DOHH2 (cell line): ENCODE measurements around the gene TEX264.
"Not testable (repeated sequence)": the region's sequence is repeated elsewhere in the genome, so short reads cannot be mapped to it uniquely, and the experiment has no call there.

ENCODE experiments used
- H3F3A ChIP-seq: fragments of 200-600 bp; sonication (generic), shearing (Covaris generic); 2 replicates; pipeline ENCODE4 v1.6.0; 2016; ENCODE audit warnings: antibody characterized with exemption, mild to moderate bottlenecking; ENCODE audit not compliant: control insufficient read depth, insufficient read depth
- H3K27ac ChIP-seq: fragments of 200-600 bp; sonication (generic); 2 replicates; pipeline ENCODE4 v1.5.1; 2014; ENCODE audit warnings: low read depth, mild to moderate bottlenecking, low read length, moderate library complexity
- H3K27me3 ChIP-seq: fragments of 200-600 bp; sonication (generic); 2 replicates; pipeline ENCODE4 v1.6.1; 2014; ENCODE audit warnings: mild to moderate bottlenecking, low read length, mixed read lengths; ENCODE audit not compliant: control insufficient read depth
- H3K36me3 ChIP-seq: fragments of 200-600 bp; sonication (generic); 2 replicates; pipeline ENCODE4 v1.6.1; 2014; ENCODE audit warnings: mild to moderate bottlenecking, low read length, moderate library complexity, mixed read lengths; ENCODE audit not compliant: control insufficient read depth
- H3K4me1 ChIP-seq: fragments of 200-600 bp; sonication (generic); 2 replicates; pipeline ENCODE4 v1.6.1; 2014; ENCODE audit warnings: mild to moderate bottlenecking, low read length, mixed read lengths; ENCODE audit not compliant: control insufficient read depth
- H3K4me2 ChIP-seq: fragments of 200-600 bp; sonication (generic); 2 replicates; pipeline ENCODE4 v1.6.0; 2014; ENCODE audit warnings: mild to moderate bottlenecking, low read length, moderate library complexity
- H3K4me3 ChIP-seq: fragments of 200-600 bp; sonication (generic); 2 replicates; pipeline ENCODE4 v1.5.1; 2014; ENCODE audit warnings: mild to moderate bottlenecking, low read length, mixed read lengths
- H3K79me2 ChIP-seq: fragments of 200-600 bp; sonication (generic); 2 replicates; pipeline ENCODE4 v1.6.1; 2014; ENCODE audit warnings: mild to moderate bottlenecking, low read length, mixed read lengths; ENCODE audit not compliant: control insufficient read depth
- H3K9me2 ChIP-seq: fragments of 200-600 bp; sonication (generic); replicated peaks from 2 replicates; pipeline ENCODE4 v1.6.1; 2014; ENCODE audit warnings: mild to moderate bottlenecking, low read length, mixed read lengths; ENCODE audit not compliant: control insufficient read depth
- H3K9me3 ChIP-seq: fragments of 200-600 bp; sonication (generic); 2 replicates; pipeline ENCODE4 v1.6.1; 2014; ENCODE audit warnings: antibody characterized with exemption, low read length, mixed read lengths; ENCODE audit not compliant: control insufficient read depth, insufficient read depth
- H4K20me1 ChIP-seq: fragments of 200-600 bp; sonication (generic); 2 replicates; pipeline ENCODE4 v1.6.0; 2014; ENCODE audit warnings: low read depth, mild to moderate bottlenecking, antibody characterized with exemption, low read length, moderate library complexity; ENCODE audit not compliant: control insufficient read depth, insufficient read depth
- EZH2phosphoT487 ChIP-seq: fragments of 200-600 bp; sonication (generic); IDR thresholded peaks from 2 replicates; pipeline ENCODE4 v1.6.1; 2017; ENCODE audit warnings: borderline replicate concordance, mild to moderate bottlenecking, antibody characterized with exemption, low read length, moderate library complexity, mixed read lengths
- TF ChIP-seq, protein P1 (sequence below): fragments of 200-600 bp; sonication (generic); IDR thresholded peaks from one replicate; pipeline ENCODE4 v1.5.1; 2014; ENCODE audit warnings: antibody characterized with exemption, mild to moderate bottlenecking, low read depth, low read length; ENCODE audit not compliant: poor library complexity, severe bottlenecking

The TEX264 gene

DNA sequence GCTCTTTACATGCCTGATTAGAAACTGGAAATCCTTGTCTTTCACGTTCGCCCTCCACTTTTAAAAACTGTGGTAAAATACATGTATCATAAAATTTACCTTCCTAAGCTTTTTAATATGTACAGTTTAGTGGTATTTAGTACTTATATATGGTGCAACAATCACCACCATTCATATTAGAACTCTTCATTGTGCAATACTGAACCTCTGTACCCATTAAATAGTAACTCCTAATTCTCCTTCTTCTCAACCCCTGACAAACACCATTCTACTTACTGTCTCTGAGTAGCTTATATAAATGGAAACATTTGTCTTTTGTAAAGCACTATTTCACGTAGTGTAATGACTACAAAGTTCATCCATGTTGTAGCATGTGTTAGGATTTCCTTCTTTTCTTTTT lies 64.0 kb downstream of the TEX264 start:
- no peak overlapping the region for H3K4me3 ChIP-seq
- no peaks in the 10 kb centered on the region for H3F3A ChIP-seq
- H3K9me2 ChIP-seq = no peaks in the 10 kb centered on the region
- no peaks in the 10 kb centered on the region for H3K9me3 ChIP-seq
- no peaks in the 10 kb centered on the region for H3K36me3 ChIP-seq
- H3K27ac ChIP-seq = no peak overlapping the region
- no peak for TF ChIP-seq EZH2phosphoT487
- TF ChIP-seq, protein P1, sequence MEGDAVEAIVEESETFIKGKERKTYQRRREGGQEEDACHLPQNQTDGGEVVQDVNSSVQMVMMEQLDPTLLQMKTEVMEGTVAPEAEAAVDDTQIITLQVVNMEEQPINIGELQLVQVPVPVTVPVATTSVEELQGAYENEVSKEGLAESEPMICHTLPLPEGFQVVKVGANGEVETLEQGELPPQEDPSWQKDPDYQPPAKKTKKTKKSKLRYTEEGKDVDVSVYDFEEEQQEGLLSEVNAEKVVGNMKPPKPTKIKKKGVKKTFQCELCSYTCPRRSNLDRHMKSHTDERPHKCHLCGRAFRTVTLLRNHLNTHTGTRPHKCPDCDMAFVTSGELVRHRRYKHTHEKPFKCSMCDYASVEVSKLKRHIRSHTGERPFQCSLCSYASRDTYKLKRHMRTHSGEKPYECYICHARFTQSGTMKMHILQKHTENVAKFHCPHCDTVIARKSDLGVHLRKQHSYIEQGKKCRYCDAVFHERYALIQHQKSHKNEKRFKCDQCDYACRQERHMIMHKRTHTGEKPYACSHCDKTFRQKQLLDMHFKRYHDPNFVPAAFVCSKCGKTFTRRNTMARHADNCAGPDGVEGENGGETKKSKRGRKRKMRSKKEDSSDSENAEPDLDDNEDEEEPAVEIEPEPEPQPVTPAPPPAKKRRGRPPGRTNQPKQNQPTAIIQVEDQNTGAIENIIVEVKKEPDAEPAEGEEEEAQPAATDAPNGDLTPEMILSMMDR = no peak
- no peak overlapping the region for H3K4me2 ChIP-seq
- no peaks in the 10 kb centered on the region for H4K20me1 ChIP-seq
- peaks cover 11% of the 10 kb centered on the region for H3K27me3 ChIP-seq
- H3K4me1 ChIP-seq = no peaks in the 10 kb centered on the region
- H3K79me2 ChIP-seq = no peaks in the 10 kb centered on the region

DNA sequence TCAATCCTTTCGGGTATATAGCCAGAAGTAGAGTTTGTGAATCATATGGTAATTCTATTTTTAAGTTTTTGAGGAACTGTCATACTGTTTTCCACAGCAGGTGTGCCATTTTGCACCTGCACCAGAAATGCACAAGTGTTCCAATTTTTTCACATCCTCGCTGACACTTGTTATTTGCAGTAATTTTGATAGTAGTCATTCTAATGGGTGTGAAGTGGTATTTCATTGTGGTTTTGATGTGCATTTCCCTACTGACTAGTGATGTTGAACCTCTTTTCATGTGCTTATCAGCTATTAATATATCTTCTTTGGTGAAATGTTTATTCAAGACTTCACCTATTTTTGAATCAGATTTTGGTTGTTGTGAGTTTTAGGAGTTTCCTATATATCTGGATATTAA lies 64.9 kb downstream of the TEX264 start:
- Histone ChIP-seq H3K9me3 (no peaks in the 10 kb centered on the region), H3F3A (no peaks in the 10 kb centered on the region), H3K79me2 (no peaks in the 10 kb centered on the region), H3K27ac (no peak overlapping the region), H3K4me1 (no peaks in the 10 kb centered on the region), H3K4me3 (no peak overlapping the region), H3K9me2 (no peaks in the 10 kb centered on the region), H4K20me1 (no peaks in the 10 kb centered on the region), H3K27me3 (peaks cover 11% of the 10 kb centered on the region), H3K36me3 (no peaks in the 10 kb centered on the region), H3K4me2 (no peak overlapping the region)
- TF ChIP-seq EZH2phosphoT487 = no peak
- TF ChIP-seq, protein P1 = no peak

DNA sequence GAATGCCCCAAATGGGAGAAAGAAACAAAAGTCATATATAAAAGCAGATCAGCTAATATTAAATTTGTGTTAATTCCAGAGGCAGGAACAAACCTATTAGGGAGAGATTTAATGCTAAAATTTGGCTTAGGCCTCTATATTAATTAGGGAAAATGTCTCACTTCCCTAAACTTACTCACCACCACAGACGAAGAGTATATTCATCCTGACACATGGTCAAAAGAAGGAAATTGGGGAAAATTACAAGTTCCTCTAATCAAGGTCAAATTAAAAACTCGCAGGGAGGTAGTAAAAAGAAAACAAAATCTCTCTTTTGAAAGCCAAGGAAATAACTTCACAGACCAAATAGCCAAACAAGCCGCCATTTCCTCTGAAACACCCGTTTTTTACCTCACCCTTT lies 68.1 kb downstream of the TEX264 start:
- Histone ChIP-seq H3K36me3 (no peaks in the 10 kb centered on the region), H3K4me1 (no peaks in the 10 kb centered on the region), H3K4me3 (no peak overlapping the region), H3K9me3 (no peaks in the 10 kb centered on the region; the same call in 1 of the 2 replicates), H3K4me2 (no peak overlapping the region), H3K27ac (no peak overlapping the region), H3F3A (no peaks in the 10 kb centered on the region), H3K79me2 (no peaks in the 10 kb centered on the region), H4K20me1 (no peaks in the 10 kb centered on the region), H3K9me2 (no peaks in the 10 kb centered on the region), H3K27me3 (peaks cover 11% of the 10 kb centered on the region)
- TF ChIP-seq, protein P1 = no peak
- TF ChIP-seq EZH2phosphoT487 = no peak

DNA sequence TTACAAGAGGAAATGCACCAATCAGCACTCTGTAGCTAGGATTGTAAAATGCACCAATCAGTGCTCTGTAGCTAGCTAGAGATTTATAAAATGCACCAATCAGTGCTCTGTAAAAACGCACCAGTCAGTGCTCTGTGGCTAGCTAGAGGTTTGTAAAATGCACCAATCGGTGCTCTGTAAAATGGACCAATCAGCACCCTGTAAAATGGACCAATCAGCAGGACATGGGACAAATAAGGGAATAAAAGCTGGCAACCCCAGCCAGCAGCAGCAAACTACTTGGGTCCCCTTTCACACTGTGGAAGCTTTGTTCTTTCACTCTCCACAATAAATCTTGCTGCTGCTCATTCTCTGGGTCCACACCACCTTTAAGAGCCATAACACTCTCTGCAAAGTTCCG lies 71.3 kb downstream of the TEX264 start:
- H4K20me1 ChIP-seq, H3K27ac ChIP-seq, H3K4me2 ChIP-seq, H3K9me2 ChIP-seq, H3K4me3 ChIP-seq, H3K36me3 ChIP-seq, H3K79me2 ChIP-seq, H3F3A ChIP-seq, H3K9me3 ChIP-seq, H3K27me3 ChIP-seq, H3K4me1 ChIP-seq: not testable (repeated sequence)

DNA sequence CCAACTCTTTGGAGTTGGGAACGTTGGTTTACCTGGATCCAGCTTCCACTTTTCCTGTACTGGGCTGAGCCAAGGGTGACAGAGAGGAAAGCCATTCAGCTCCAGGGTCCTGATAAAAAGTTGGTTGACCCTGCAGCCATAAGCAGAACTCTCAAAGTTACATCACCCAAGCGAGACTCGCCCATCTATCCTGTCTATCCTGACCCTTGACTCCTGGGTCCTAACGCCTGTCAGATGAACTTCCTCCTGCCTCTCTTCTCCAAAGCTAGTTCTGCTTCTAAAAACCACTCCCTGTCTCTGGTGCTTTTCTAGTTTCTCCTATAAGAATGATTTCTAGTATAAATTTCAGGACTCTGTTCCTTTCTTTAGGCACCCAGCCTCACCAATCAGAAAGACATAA lies 71.9 kb downstream of the TEX264 start:
- H3K27ac ChIP-seq, H3K36me3 ChIP-seq, H3K9me2 ChIP-seq, H4K20me1 ChIP-seq, H3K79me2 ChIP-seq, H3K4me1 ChIP-seq, H3F3A ChIP-seq, H3K27me3 ChIP-seq, H3K4me3 ChIP-seq, H3K9me3 ChIP-seq: not testable (repeated sequence)
- H3K4me2 ChIP-seq = peak overlapping the region; percentile 26; the same call in 1 of the 2 replicates
